ENCODE data around the gene RNF17.
"Not testable (repeated sequence)": the region's sequence is repeated elsewhere in the genome, so short reads cannot be mapped to it uniquely, and the experiment has no call there.

RNF17 gene

GRCh38 chr13:24742977-24743376 is 21.0 kb upstream of the RNF17 start:
- no peak for DNase-seq

GRCh38 chr13:24744247-24744646 is 19.7 kb upstream of the RNF17 start:
- no peak for DNase-seq

GRCh38 chr13:24745516-24745860 is 18.5 kb upstream of the RNF17 start:
- DNase-seq: no peak

- no peak for DNase-seq
These were observed 17.9 kb upstream of the RNF17 start for GRCh38 chr13:24745861-24746617.

GRCh38 chr13:24746618-24747247 is 17.2 kb upstream of the RNF17 start:
- no peak for DNase-seq

GRCh38 chr13:24747248-24748060 is 16.5 kb upstream of the RNF17 start:
- DNase-seq: no peak

GRCh38 chr13:24748061-24748400 is 15.9 kb upstream of the RNF17 start:
- no peak for DNase-seq

- no peak for DNase-seq
These were observed 4.8 kb upstream of the RNF17 start for GRCh38 chr13:24759197-24759596.

- no peak for DNase-seq
These were observed 284 bp downstream of the RNF17 start for GRCh38 chr13:24764276-24764630.

- no peak for DNase-seq
These were observed 13.2 kb downstream of the RNF17 start for GRCh38 chr13:24777171-24777570.

- DNase-seq: no peak
These were observed 20.4 kb downstream of the RNF17 start for GRCh38 chr13:24784319-24784718.

GRCh38 chr13:24788538-24788937 is 24.6 kb downstream of the RNF17 start:
- no peak for DNase-seq

GRCh38 chr13:24802074-24802473 is 38.1 kb downstream of the RNF17 start:
- no peak for DNase-seq

- DNase-seq: no peak
These were observed 57.2 kb downstream of the RNF17 start for GRCh38 chr13:24821207-24821606.

GRCh38 chr13:24822640-24823039 is 58.7 kb downstream of the RNF17 start:
- DNase-seq: no peak

GRCh38 chr13:24823122-24823710 is 59.2 kb downstream of the RNF17 start:
- DNase-seq: not testable (repeated sequence)

- no peak for DNase-seq
These were observed 63.8 kb downstream of the RNF17 start for GRCh38 chr13:24827799-24828198.

- DNase-seq: no peak
These were observed 71.0 kb downstream of the RNF17 start for GRCh38 chr13:24834902-24835510.

GRCh38 chr13:24837528-24837927 is 73.6 kb downstream of the RNF17 start:
- DNase-seq: not testable (repeated sequence)

- no peak for DNase-seq
These were observed 78.7 kb downstream of the RNF17 start for GRCh38 chr13:24842549-24843274.

GRCh38 chr13:24851546-24851945 is 87.6 kb downstream of the RNF17 start:
- DNase-seq: no peak

- no peak for DNase-seq
These were observed 90.3 kb downstream of the RNF17 start for GRCh38 chr13:24854311-24854710.

- no peak for DNase-seq
These were observed 95.0 kb downstream of the RNF17 start for GRCh38 chr13:24858953-24859352.

Measured in NCI-H2081 treated with DMSO at 0.1 percent for 48 hours (cell line).